CD4-positive, alpha-beta T cell (primary cell): ENCODE data around the gene PRAMEF12. TPM values are rescaled to one million over a fixed set of nuclear protein-coding genes. Genes with fewer than 3 reads are reported as not detected.

Source experiments
- ATAC-seq: fragments of 200-7000 bp; cut with Tn5 transposase; one replicate; pipeline ENCODE4 v1.10.0; 2022; ENCODE audit warnings: mild to moderate bottlenecking; ENCODE audit not compliant: poor library complexity
- CTCF ChIA-PET: fragments of 350-600 bp; sonication (Branson Sonifier 250); formaldehyde crosslinking; loops from one replicate; lab custom pipeline; 2021; ENCODE audit warnings: antibody characterized with exemption, inconsistent platforms; lab: Charles Lee
- POLR2A ChIA-PET: fragments of 350-600 bp; sonication (Branson Sonifier 250); formaldehyde crosslinking; loops from one replicate; lab custom pipeline; 2021; ENCODE audit warnings: antibody characterized with exemption, inconsistent platforms; lab: Charles Lee
- DNase-seq, 14 experiments: peaks; one replicate each; pipeline ENCODE4 v3.0.0-alpha.2; 2013 to 2020; ENCODE audit warnings: mixed read lengths in 2 of 14
- H3K27ac ChIP-seq, 2 donors: one replicate each; pipeline versions ENCODE4 v1.5.1 to v1.7.0; 2013; ENCODE audit warnings: low read length in 2 of 2, low read depth in 1 of 2, mild to moderate bottlenecking in 1 of 2
- H3K27me3 ChIP-seq, 2 experiments: 1 replicate in 1 of 2; 2 replicates in 1 of 2; pipeline versions ENCODE4 v1.6.1 to v1.7.0; 2013; ENCODE audit warnings: low read length in 2 of 2, control low read depth in 1 of 2, mild to moderate bottlenecking in 1 of 2, moderate library complexity in 1 of 2; ENCODE audit not compliant: insufficient read depth in 2 of 2, control insufficient read depth in 1 of 2
- H3K36me3 ChIP-seq: one replicate; pipeline ENCODE4 v1.6.1; 2013; ENCODE audit warnings: low read length, control low read depth; ENCODE audit not compliant: insufficient read depth
- H3K4me1 ChIP-seq: one replicate; pipeline ENCODE4 v1.6.1; 2013; ENCODE audit warnings: low read length, control low read depth; ENCODE audit not compliant: insufficient read depth
- H3K4me3 ChIP-seq: one replicate; pipeline ENCODE4 v1.5.1; 2013; ENCODE audit warnings: mild to moderate bottlenecking, low read length, moderate library complexity
- H3K9me3 ChIP-seq, 2 experiments: 1 replicate in 1 of 2; 2 replicates in 1 of 2; pipeline versions ENCODE4 v1.6.1 to v1.7.0; 2013; ENCODE audit warnings: low read length in 2 of 2, mild to moderate bottlenecking in 2 of 2, control low read depth in 1 of 2, moderate library complexity in 1 of 2; ENCODE audit not compliant: control insufficient read depth in 1 of 2, insufficient read depth in 1 of 2
- H3K27ac Mint-ChIP-seq: one replicate; pipeline ENCODE4 v1.8.0; 2020; ENCODE audit warnings: mixed read lengths
- H3K27me3 Mint-ChIP-seq: one replicate; pipeline ENCODE4 v1.8.0; 2021; ENCODE audit warnings: mixed read lengths
- H3K36me3 Mint-ChIP-seq: one replicate; pipeline ENCODE4 v1.8.0; 2021; ENCODE audit warnings: low read depth, mixed read lengths
- H3K4me1 Mint-ChIP-seq: one replicate; pipeline ENCODE4 v1.8.0; 2021; ENCODE audit warnings: low read depth, mixed read lengths
- H3K4me3 Mint-ChIP-seq: one replicate; pipeline ENCODE4 v1.8.0; 2020; ENCODE audit warnings: mild to moderate bottlenecking, mixed read lengths
- H3K9me3 Mint-ChIP-seq: one replicate; pipeline ENCODE4 v1.8.0; 2020; ENCODE audit warnings: mixed read lengths
- intact Hi-C, 2 experiments: fragments of 100-400 bp; cut with DNase I in 1 of 2; cut with micrococcal nuclease in 1 of 2; formaldehyde crosslinking; loops; one replicate each; pipeline versions ENCODE4 v1.15.1 to v1.9.0; 2023 to 2025; cut with DNase I, micrococcal nuclease
- total RNA-seq, 174 experiments: library from RNA in 2 of 174; stranded (reverse) in 2 of 174; gene quantifications; one replicate each; pipeline ENCODE4 v1.2.3 and lab custom pipeline; 2021 to 2026
- TF ChIP-seq, protein P1 (sequence below): fragments of 200-600 bp; IDR thresholded peaks from one replicate; pipeline ENCODE4 v1.8.0; 2022; ENCODE audit warnings: antibody characterized with exemption, mild to moderate bottlenecking

The PRAMEF12 gene
- total RNA-seq, 2 experiments from 2014 or later: not detected

- intact Hi-C loops: loop anchor here in 1 of 2 experiments (2.0 kb wide), 1 partner anchor 21 kb away; no protein-coding TSS in a partner anchor
- TF ChIP-seq, protein P1, sequence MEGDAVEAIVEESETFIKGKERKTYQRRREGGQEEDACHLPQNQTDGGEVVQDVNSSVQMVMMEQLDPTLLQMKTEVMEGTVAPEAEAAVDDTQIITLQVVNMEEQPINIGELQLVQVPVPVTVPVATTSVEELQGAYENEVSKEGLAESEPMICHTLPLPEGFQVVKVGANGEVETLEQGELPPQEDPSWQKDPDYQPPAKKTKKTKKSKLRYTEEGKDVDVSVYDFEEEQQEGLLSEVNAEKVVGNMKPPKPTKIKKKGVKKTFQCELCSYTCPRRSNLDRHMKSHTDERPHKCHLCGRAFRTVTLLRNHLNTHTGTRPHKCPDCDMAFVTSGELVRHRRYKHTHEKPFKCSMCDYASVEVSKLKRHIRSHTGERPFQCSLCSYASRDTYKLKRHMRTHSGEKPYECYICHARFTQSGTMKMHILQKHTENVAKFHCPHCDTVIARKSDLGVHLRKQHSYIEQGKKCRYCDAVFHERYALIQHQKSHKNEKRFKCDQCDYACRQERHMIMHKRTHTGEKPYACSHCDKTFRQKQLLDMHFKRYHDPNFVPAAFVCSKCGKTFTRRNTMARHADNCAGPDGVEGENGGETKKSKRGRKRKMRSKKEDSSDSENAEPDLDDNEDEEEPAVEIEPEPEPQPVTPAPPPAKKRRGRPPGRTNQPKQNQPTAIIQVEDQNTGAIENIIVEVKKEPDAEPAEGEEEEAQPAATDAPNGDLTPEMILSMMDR: no peak
- ChIA-PET CTCF (no interaction called here), POLR2A (no interaction called here)
- Histone ChIP-seq H3K9me3 (no peaks in the 10 kb centered on the region), H3K4me1 (no peaks in the 10 kb centered on the region), H3K27me3 (peaks cover 4 to 11% of the 10 kb centered on the region in 2 experiments), H3K27ac (no peak overlapping the region), H3K4me3 (no peak overlapping the region), H3K36me3 (no peaks in the 10 kb centered on the region)
- peaks cover 52% of the 10 kb centered on the region for H3K27me3 Mint-ChIP-seq
- H3K4me3 Mint-ChIP-seq: no peak overlapping the region
- H3K27ac Mint-ChIP-seq: no peak overlapping the region
- H3K4me1 Mint-ChIP-seq: no peaks in the 10 kb centered on the region
- H3K9me3 Mint-ChIP-seq: no peaks in the 10 kb centered on the region
- ATAC-seq (no peak), DNase-seq (no peak)
- no peaks in the 10 kb centered on the region for H3K36me3 Mint-ChIP-seq
These were observed 11.8 kb upstream of the PRAMEF12 start for GRCh38 chr1:12761781-12762180.

DNA sequence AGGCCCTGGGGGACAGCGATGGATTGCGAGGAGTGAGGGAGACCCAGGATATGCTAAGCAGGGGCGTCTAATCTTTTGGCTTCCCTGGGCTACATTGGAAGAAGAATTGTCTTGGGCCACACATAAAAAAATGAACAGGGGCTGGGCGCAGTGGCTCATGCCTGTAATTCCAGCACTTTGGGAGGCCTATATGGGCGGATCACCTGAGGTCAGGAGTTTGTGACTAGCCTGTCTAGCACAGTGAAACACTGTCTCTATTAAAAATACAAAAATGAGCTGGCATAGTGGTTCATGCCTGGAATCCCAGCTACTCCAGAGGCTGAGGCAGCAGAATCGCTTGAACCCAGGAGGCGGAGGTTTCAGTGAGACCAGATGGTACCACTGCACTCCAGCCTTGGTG, 10.8 kb upstream of the PRAMEF12 start:
- Histone ChIP-seq H3K27me3 (peaks cover 4 to 11% of the 10 kb centered on the region in 2 experiments), H3K9me3 (no peaks in the 10 kb centered on the region), H3K4me1 (no peaks in the 10 kb centered on the region), H3K36me3 (no peaks in the 10 kb centered on the region), H3K27ac (no peak overlapping the region), H3K4me3 (no peak overlapping the region)
- Mint-ChIP-seq H3K27ac (no peak overlapping the region), H3K4me1 (no peaks in the 10 kb centered on the region), H3K9me3 (no peaks in the 10 kb centered on the region), H3K27me3 (peaks cover 57% of the 10 kb centered on the region), H3K36me3 (no peaks in the 10 kb centered on the region), H3K4me3 (no peak overlapping the region)
- POLR2A ChIA-PET: no interaction called here
- DNase-seq: no peak
- ATAC-seq: no peak
- TF ChIP-seq, protein P1: no peak
- intact Hi-C loops: no loop called here
- CTCF ChIA-PET: no interaction called here

DNA sequence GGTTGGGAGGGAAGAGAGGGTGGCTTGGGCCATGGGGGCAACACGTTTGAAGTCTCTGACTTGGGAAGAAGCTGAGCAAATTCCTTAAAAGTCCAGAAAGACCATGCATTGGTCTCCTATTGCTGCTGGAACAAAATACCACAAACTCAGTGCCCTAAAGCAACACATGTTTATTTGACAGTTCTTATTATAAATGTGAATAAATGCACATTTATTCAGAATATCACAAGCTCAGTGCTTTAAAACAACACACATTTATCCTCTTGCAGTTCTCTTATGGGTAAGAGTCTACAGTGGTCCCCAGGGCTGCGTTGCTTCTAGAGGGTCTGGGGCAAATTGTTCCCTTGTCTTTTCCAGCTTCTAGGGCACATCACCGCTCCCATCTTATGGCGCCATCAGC, 10.1 kb upstream of the PRAMEF12 start:
- no peaks in the 10 kb centered on the region for H3K36me3 ChIP-seq
- no peaks in the 10 kb centered on the region for H3K4me1 Mint-ChIP-seq
- intact Hi-C loops: no loop called here
- no peaks in the 10 kb centered on the region for H3K4me1 ChIP-seq
- H3K27ac ChIP-seq: no peak overlapping the region
- no peaks in the 10 kb centered on the region for H3K9me3 Mint-ChIP-seq
- peaks cover 52% of the 10 kb centered on the region for H3K27me3 Mint-ChIP-seq
- ChIA-PET POLR2A (no interaction called here), CTCF (no interaction called here)
- no peak overlapping the region for H3K4me3 ChIP-seq
- no peaks in the 10 kb centered on the region for H3K36me3 Mint-ChIP-seq
- ATAC-seq (no peak), DNase-seq (no peak)
- H3K27ac Mint-ChIP-seq: no peak overlapping the region
- H3K9me3 ChIP-seq: no peaks in the 10 kb centered on the region
- TF ChIP-seq, protein P1: no peak
- H3K4me3 Mint-ChIP-seq: no peak overlapping the region
- H3K27me3 ChIP-seq: peaks cover 9 to 14% of the 10 kb centered on the region in 2 experiments
